Loucy (cell line): ENCODE measurements around the gene RAET1E.
"Not testable (repeated sequence)": the region's sequence is repeated elsewhere in the genome, so short reads cannot be mapped to it uniquely, and the experiment has no call there.

Source experiments
- H2AFZ ChIP-seq: fragments of 200-600 bp; sonication (generic); 2 replicates; pipeline ENCODE4 v1.6.0; 2016; ENCODE audit warnings: antibody characterized with exemption, mild to moderate bottlenecking, low read length, moderate library complexity
- H3F3A ChIP-seq: fragments of 200-600 bp; 2 replicates; pipeline ENCODE4 v1.6.0; 2016; ENCODE audit warnings: antibody characterized with exemption, low read depth, mild to moderate bottlenecking
- H3K27me3 ChIP-seq: fragments of 200-600 bp; sonication (generic); 2 replicates; pipeline ENCODE4 v1.6.1; 2014; ENCODE audit warnings: low read length, mild to moderate bottlenecking; ENCODE audit not compliant: insufficient read depth, poor library complexity, severe bottlenecking
- H3K36me3 ChIP-seq: fragments of 200-600 bp; sonication (generic); 2 replicates; pipeline ENCODE4 v1.6.1; 2016; ENCODE audit warnings: low read length; ENCODE audit not compliant: insufficient read depth
- H3K4me1 ChIP-seq: fragments of 200-600 bp; sonication (generic); 2 replicates; pipeline ENCODE4 v1.5.1; 2014; ENCODE audit warnings: low read length, mild to moderate bottlenecking; ENCODE audit not compliant: insufficient read depth, poor library complexity, severe bottlenecking
- H3K4me2 ChIP-seq: fragments of 200-600 bp; sonication (generic); 2 replicates; pipeline ENCODE4 v1.6.0; 2014; ENCODE audit warnings: antibody characterized with exemption, low read length, low read depth, mild to moderate bottlenecking; ENCODE audit not compliant: poor library complexity, severe bottlenecking
- H3K4me3 ChIP-seq: fragments of 200-600 bp; sonication (generic); 2 replicates; pipeline ENCODE4 v1.5.1; 2014; ENCODE audit warnings: low read length, mild to moderate bottlenecking, mixed read lengths; ENCODE audit not compliant: poor library complexity, severe bottlenecking
- H3K79me2 ChIP-seq: fragments of 200-600 bp; sonication (generic); 2 replicates; pipeline ENCODE4 v1.6.1; 2014; ENCODE audit warnings: low read length; ENCODE audit not compliant: insufficient read depth
- H3K9ac ChIP-seq: fragments of 200-600 bp; sonication (generic); 2 replicates; pipeline ENCODE4 v1.6.0; 2014; ENCODE audit warnings: mild to moderate bottlenecking, low read depth, low read length, moderate library complexity; ENCODE audit not compliant: poor library complexity, severe bottlenecking
- H3K9me2 ChIP-seq: fragments of 200-600 bp; sonication (generic); replicated peaks from 2 replicates; pipeline ENCODE4 v1.6.1; 2016; ENCODE audit warnings: low read depth, low read length, mixed read lengths
- H3K9me3 ChIP-seq: fragments of 200-600 bp; sonication (generic); 2 replicates; pipeline ENCODE4 v1.6.1; 2014; ENCODE audit warnings: mild to moderate bottlenecking, antibody characterized with exemption, low read length, low read depth; ENCODE audit not compliant: insufficient read depth
- H4K20me1 ChIP-seq: fragments of 200-600 bp; sonication (generic); 2 replicates; pipeline ENCODE4 v1.6.0; 2014; ENCODE audit warnings: antibody characterized with exemption, low read length, mild to moderate bottlenecking; ENCODE audit not compliant: insufficient read depth, poor library complexity, severe bottlenecking
- CTCF ChIP-seq: fragments of 200-600 bp; sonication (generic); conservative IDR thresholded peaks from 2 replicates; pipeline ENCODE4 v1.5.1; 2014; ENCODE audit warnings: mild to moderate bottlenecking, antibody characterized with exemption, low read length
- EZH2phosphoT487 ChIP-seq: fragments of 200-600 bp; IDR thresholded peaks from 2 replicates; pipeline ENCODE4 v1.6.1; 2018; ENCODE audit warnings: antibody characterized with exemption, mild to moderate bottlenecking, moderate library complexity, borderline replicate concordance

Gene RAET1E

GRCh38 chr6:149931501-149931900 lies 33.6 kb upstream of the RAET1E start:
- Histone ChIP-seq H3K9me2 (no peaks in the 10 kb centered on the region), H3K36me3 (no peaks in the 10 kb centered on the region), H3F3A (no peaks in the 10 kb centered on the region), H3K9ac (no peak overlapping the region), H3K9me3 (no peaks in the 10 kb centered on the region), H2AFZ (no peak overlapping the region), H4K20me1 (no peaks in the 10 kb centered on the region), H3K79me2 (no peaks in the 10 kb centered on the region), H3K4me2 (no peak overlapping the region), H3K27me3 (no peaks in the 10 kb centered on the region), H3K4me3 (no peak overlapping the region), H3K4me1 (peaks cover 1% of the 10 kb centered on the region)
- TF ChIP-seq CTCF (no peak), EZH2phosphoT487 (no peak)

GRCh38 chr6:149929422-149929821 lies 31.5 kb upstream of the RAET1E start:
- Histone ChIP-seq H3K79me2 (no peaks in the 10 kb centered on the region), H3K4me2 (no peak overlapping the region), H3K9me3 (no peaks in the 10 kb centered on the region), H3K9me2 (no peaks in the 10 kb centered on the region), H3K4me1 (peaks cover 4% of the 10 kb centered on the region), H3F3A (no peaks in the 10 kb centered on the region), H3K27me3 (no peaks in the 10 kb centered on the region), H3K4me3 (no peak overlapping the region), H3K9ac (no peak overlapping the region), H3K36me3 (no peaks in the 10 kb centered on the region), H4K20me1 (no peaks in the 10 kb centered on the region), H2AFZ (no peak overlapping the region)
- TF ChIP-seq EZH2phosphoT487 (no peak), CTCF (peak; percentile 89)

GRCh38 chr6:149927025-149927424 lies 29.1 kb upstream of the RAET1E start:
- H3K9me3 ChIP-seq, H3K36me3 ChIP-seq, H2AFZ ChIP-seq, H3K9ac ChIP-seq, H4K20me1 ChIP-seq, H3K4me1 ChIP-seq, H3K4me3 ChIP-seq, H3K4me2 ChIP-seq, H3K9me2 ChIP-seq, H3K79me2 ChIP-seq, H3K27me3 ChIP-seq, H3F3A ChIP-seq: not testable (repeated sequence)

GRCh38 chr6:149925974-149926777 lies 28.3 kb upstream of the RAET1E start:
- Histone ChIP-seq H3K9me2 (no peaks in the 10 kb centered on the region), H3K4me3 (peak overlapping the region; percentile 68), H3K79me2 (no peaks in the 10 kb centered on the region), H2AFZ (peak overlapping the region; percentile 75), H4K20me1 (no peaks in the 10 kb centered on the region), H3K4me2 (peak overlapping the region; percentile 76), H3K36me3 (no peaks in the 10 kb centered on the region), H3K4me1 (peaks cover 8% of the 10 kb centered on the region), H3F3A (no peaks in the 10 kb centered on the region), H3K9me3 (no peaks in the 10 kb centered on the region), H3K9ac (peak overlapping the region; percentile 58), H3K27me3 (no peaks in the 10 kb centered on the region)
- TF ChIP-seq CTCF (peak; percentile 88), EZH2phosphoT487 (no peak)
